Measurements from ENCODE around the gene PLPP1.

The PLPP1 gene

DNA sequence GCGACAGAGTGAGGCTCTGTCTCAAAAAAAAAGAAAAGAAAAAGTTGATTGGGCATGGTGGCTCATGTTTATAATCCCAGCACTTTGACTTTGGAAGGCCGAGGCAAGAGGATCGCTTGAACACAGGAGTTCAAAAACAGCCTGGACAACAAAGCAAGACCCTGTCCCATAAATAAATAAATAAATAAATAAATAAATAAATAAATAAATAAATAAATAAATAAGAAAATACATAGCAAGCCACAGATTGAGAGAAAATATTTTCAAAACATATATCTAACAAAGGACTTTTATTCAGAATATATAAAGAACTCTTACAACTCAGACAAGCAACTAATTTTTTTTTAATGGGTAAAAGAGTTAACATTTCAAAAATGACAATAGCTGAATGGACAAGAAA lies 71.2 kb downstream of the PLPP1 start:
- TF ChIP-seq, protein P1, sequence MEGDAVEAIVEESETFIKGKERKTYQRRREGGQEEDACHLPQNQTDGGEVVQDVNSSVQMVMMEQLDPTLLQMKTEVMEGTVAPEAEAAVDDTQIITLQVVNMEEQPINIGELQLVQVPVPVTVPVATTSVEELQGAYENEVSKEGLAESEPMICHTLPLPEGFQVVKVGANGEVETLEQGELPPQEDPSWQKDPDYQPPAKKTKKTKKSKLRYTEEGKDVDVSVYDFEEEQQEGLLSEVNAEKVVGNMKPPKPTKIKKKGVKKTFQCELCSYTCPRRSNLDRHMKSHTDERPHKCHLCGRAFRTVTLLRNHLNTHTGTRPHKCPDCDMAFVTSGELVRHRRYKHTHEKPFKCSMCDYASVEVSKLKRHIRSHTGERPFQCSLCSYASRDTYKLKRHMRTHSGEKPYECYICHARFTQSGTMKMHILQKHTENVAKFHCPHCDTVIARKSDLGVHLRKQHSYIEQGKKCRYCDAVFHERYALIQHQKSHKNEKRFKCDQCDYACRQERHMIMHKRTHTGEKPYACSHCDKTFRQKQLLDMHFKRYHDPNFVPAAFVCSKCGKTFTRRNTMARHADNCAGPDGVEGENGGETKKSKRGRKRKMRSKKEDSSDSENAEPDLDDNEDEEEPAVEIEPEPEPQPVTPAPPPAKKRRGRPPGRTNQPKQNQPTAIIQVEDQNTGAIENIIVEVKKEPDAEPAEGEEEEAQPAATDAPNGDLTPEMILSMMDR (IDR thresholded peaks at IDR 0.05): no peak
- Histone ChIP-seq H3K27me3 (ENCODE audit: control insufficient read depth, insufficient read depth, low read length) (no peaks in the 10 kb centered on the region), H3K27ac (no peak overlapping the region), H3K4me3 (ENCODE audit: low read depth, low read length) (no peak overlapping the region), H3K36me3 (ENCODE audit: control insufficient read depth, insufficient read depth, low read length) (no peaks in the 10 kb centered on the region), H2AFZ (no peak overlapping the region), H3K4me2 (ENCODE audit: low read length) (no peak overlapping the region), H3K4me1 (no peaks in the 10 kb centered on the region), H3K9me3 (ENCODE audit: control insufficient read depth, low read length) (no peaks in the 10 kb centered on the region), H3K79me2 (no peaks in the 10 kb centered on the region), H3K9ac (no peak overlapping the region)

DNA sequence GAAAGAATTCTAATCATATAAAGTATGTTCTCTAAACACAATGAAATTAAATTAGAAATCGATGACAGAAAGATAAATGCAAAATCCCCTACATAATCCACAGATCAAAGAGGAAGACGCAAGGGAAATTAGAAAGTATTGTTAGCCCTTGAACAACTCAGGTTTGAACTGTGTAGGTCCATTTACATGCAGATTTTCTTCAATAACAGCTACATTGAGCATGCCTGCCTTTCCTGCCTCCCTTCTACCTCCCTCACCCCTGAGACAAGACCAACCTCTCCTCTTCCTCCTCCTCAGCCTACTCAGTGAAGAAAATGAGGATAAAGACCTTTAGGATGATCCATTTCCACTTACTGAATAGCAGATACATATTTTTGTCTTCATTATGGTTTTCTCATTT lies 75.2 kb downstream of the PLPP1 start:
- H3K79me2 ChIP-seq: no peaks in the 10 kb centered on the region
- H3K4me2 ChIP-seq (ENCODE audit: low read length): no peak overlapping the region
- H3K27ac ChIP-seq: no peak overlapping the region
- no peaks in the 10 kb centered on the region for H3K27me3 ChIP-seq (ENCODE audit: control insufficient read depth, insufficient read depth, low read length)
- TF ChIP-seq, protein P1 (IDR thresholded peaks at IDR 0.05): no peak
- no peak overlapping the region for H2AFZ ChIP-seq
- H3K9me3 ChIP-seq (ENCODE audit: control insufficient read depth, low read length): no peaks in the 10 kb centered on the region
- no peaks in the 10 kb centered on the region for H3K4me1 ChIP-seq
- no peak overlapping the region for H3K4me3 ChIP-seq (ENCODE audit: low read depth, low read length)
- no peak overlapping the region for H3K9ac ChIP-seq
- no peaks in the 10 kb centered on the region for H3K36me3 ChIP-seq (ENCODE audit: control insufficient read depth, insufficient read depth, low read length)

DNA sequence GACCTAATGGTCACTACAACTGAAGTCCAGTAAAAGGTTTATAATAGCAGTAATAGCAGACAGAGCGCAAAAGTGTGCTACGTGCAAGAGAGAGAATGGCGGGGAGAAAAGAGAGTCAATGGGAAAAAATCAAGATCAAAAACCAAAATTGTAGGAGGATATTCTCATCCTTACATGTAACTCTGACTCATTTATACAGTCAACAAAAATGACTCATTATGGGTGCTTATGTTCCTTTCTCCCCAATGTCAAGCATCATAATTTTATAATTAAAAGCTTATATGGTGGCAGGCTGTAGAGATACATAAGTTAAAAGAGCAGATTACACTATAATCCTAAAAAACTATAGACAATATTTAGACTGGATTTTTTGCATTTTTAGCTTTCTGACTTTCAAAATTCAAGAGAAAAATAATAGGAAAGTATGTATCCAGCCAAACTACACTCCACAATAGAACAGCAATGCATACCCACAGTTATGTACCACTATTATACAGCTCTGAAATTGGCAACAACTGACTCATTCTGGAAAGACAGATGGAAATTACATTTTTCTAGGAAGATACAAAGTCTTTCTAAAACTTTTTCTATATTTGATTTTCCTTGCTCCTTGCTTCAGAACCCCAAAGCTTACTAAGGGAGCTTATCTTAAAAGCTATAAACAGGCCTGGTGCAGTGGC lies 78.4 kb downstream of the PLPP1 start:
- Histone ChIP-seq H2AFZ (no peak overlapping the region), H3K9me3 (ENCODE audit: control insufficient read depth, low read length) (no peaks in the 10 kb centered on the region)
- TF ChIP-seq, protein P1 (IDR thresholded peaks at IDR 0.05): no peak

DNA sequence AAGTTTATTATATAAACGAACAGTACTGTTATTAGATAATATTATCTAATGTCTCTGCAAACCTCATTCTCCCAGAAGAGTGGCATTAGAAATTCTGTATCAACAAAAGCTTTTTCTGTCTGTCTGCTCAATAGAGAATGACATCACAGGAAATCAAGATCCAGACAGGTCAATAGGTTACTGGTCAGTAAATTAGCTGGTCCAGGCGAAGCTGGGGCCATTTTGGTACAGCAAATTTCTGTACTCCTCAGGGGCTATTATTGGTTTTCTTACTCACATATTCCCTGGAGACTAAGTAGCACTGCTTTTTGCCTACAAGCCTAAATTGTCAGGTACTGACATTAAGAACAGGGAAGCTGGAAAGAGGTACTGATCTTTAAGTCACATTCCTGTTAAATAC lies 80.5 kb downstream of the PLPP1 start:
- no peaks in the 10 kb centered on the region for H3K27me3 ChIP-seq (ENCODE audit: control insufficient read depth, insufficient read depth, low read length)
- no peak overlapping the region for H2AFZ ChIP-seq
- no peaks in the 10 kb centered on the region for H3K36me3 ChIP-seq (ENCODE audit: control insufficient read depth, insufficient read depth, low read length)
- no peak overlapping the region for H3K4me3 ChIP-seq (ENCODE audit: low read depth, low read length)
- no peak overlapping the region for H3K9ac ChIP-seq
- no peaks in the 10 kb centered on the region for H3K79me2 ChIP-seq
- no peak overlapping the region for H3K4me2 ChIP-seq (ENCODE audit: low read length)
- no peaks in the 10 kb centered on the region for H3K9me3 ChIP-seq (ENCODE audit: control insufficient read depth, low read length)
- TF ChIP-seq, protein P1 (IDR thresholded peaks at IDR 0.05): no peak
- H3K4me1 ChIP-seq: no peaks in the 10 kb centered on the region
- no peak overlapping the region for H3K27ac ChIP-seq

More for the DNA sequence above, 78.4 kb downstream of the PLPP1 start:
- Histone ChIP-seq H3K4me1 (no peaks in the 10 kb centered on the region), H3K27ac (no peak overlapping the region), H3K36me3 (ENCODE audit: control insufficient read depth, insufficient read depth, low read length) (no peaks in the 10 kb centered on the region), H3K79me2 (no peaks in the 10 kb centered on the region), H3K4me3 (ENCODE audit: low read depth, low read length) (no peak overlapping the region), H3K4me2 (ENCODE audit: low read length) (no peak overlapping the region), H3K9ac (no peak overlapping the region), H3K27me3 (ENCODE audit: control insufficient read depth, insufficient read depth, low read length) (no peaks in the 10 kb centered on the region)

GRCh38 chr5:55453211-55453610 lies 81.6 kb downstream of the PLPP1 start:
- no peak overlapping the region for H3K9ac ChIP-seq
- no peaks in the 10 kb centered on the region for H3K79me2 ChIP-seq
- no peak overlapping the region for H3K4me2 ChIP-seq (ENCODE audit: low read length)
- no peaks in the 10 kb centered on the region for H3K27me3 ChIP-seq (ENCODE audit: control insufficient read depth, insufficient read depth, low read length)
- no peaks in the 10 kb centered on the region for H3K9me3 ChIP-seq (ENCODE audit: control insufficient read depth, low read length)
- no peak overlapping the region for H3K27ac ChIP-seq
- H3K36me3 ChIP-seq (ENCODE audit: control insufficient read depth, insufficient read depth, low read length): no peaks in the 10 kb centered on the region
- TF ChIP-seq, protein P1 (IDR thresholded peaks at IDR 0.05): no peak
- no peak overlapping the region for H3K4me3 ChIP-seq (ENCODE audit: low read depth, low read length)
- H2AFZ ChIP-seq: no peak overlapping the region
- no peaks in the 10 kb centered on the region for H3K4me1 ChIP-seq

All from parathyroid adenoma (tissue), 2 donors.